ENCODE measurements around the gene BTBD18.

Gene BTBD18

DNA sequence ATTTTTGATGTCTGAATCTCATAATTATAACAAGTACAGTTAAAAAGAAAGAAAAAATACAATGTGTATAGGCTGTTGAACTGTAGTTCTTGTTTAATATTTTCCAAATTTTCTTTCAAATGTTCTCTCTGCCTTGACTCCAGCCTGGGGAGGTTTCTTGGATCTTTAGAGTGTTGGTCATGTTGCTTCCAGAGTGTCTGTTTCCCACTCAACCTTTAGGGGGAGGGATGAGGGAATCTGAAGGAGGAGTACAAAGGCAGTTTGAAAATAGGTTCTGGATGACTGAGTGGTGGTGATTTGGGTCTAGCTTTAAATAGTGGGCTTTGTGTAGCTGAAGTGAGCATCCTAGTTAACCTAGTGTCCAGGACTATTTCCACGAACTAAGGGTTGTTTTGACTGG lies 11.9 kb upstream of the BTBD18 start:
- H3K27ac ChIP-seq: peak overlapping the region; percentile 92; the same call in 1 of the 2 replicates
- no peak for TF ChIP-seq ZFX (IDR thresholded peaks at IDR 0.05; ENCODE audit: borderline replicate concordance)
- TF ChIP-seq, protein P1, sequence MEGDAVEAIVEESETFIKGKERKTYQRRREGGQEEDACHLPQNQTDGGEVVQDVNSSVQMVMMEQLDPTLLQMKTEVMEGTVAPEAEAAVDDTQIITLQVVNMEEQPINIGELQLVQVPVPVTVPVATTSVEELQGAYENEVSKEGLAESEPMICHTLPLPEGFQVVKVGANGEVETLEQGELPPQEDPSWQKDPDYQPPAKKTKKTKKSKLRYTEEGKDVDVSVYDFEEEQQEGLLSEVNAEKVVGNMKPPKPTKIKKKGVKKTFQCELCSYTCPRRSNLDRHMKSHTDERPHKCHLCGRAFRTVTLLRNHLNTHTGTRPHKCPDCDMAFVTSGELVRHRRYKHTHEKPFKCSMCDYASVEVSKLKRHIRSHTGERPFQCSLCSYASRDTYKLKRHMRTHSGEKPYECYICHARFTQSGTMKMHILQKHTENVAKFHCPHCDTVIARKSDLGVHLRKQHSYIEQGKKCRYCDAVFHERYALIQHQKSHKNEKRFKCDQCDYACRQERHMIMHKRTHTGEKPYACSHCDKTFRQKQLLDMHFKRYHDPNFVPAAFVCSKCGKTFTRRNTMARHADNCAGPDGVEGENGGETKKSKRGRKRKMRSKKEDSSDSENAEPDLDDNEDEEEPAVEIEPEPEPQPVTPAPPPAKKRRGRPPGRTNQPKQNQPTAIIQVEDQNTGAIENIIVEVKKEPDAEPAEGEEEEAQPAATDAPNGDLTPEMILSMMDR (IDR thresholded peaks at IDR 0.05): 0 out of 2 replicates have a peak, but pooled peaks have one; percentile 13

GRCh38 chr11:57762235-57762861 lies 10.7 kb upstream of the BTBD18 start:
- H3K27ac ChIP-seq: peak overlapping the region; percentile 92
- TF ChIP-seq, protein P1 (IDR thresholded peaks at IDR 0.05): no peak
- TF ChIP-seq ZFX (IDR thresholded peaks at IDR 0.05; ENCODE audit: borderline replicate concordance): no peak

DNA sequence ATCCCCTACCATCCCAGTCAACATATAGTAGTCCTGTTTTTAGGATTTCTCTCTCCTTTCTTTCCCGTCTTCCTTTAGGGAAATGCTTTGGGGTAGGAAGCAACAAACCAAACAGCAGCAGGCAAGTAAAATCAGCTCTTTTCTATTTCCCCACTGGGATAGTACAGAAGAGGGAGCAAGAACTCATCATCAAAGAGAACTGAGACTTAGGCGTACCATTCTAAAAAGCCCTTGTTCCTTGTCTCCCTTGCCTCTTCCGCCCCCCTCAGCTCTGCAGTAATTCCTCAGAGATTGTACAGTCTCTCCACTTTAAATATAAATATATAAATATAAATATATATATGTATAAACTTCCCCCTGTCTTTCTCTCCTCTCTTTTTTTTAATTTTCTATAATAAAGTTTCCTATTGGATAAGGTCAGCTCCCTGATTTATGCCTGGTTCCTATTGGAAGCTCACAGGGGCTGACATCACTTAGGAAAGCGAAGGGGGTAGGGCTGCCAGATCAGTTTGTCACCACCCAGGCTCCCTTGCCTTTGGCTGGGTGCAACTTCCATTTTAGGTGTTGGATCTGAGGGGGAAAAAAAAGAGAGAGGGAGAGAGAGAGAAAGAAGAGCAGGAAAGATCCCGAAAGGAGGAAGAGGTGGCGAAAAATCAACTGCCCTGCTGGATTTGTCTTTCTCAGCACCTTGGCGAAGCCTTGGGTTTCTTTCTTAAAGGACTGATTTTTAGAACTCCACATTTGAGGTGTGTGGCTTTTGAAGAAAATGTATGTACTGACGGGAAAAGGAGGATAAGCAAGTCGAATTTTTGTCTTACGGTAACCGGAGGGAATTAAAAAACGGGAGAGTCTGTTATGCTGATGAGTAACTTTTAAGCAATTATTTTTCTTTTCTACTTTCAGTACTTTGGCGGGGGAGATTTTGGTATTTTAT lies 9.9 kb upstream of the BTBD18 start, which contains the start of gene CTNND1:
Gene CTNND1 (plus strand): TSS at position 502 of the 934 bp plus-strand sequence. CDS start 29,677 bp downstream, outside the sequence.
- TF ChIP-seq, protein P1 (IDR thresholded peaks at IDR 0.05): no peak
- no peak for TF ChIP-seq ZFX (IDR thresholded peaks at IDR 0.05; ENCODE audit: borderline replicate concordance)
- H3K27ac ChIP-seq: peak within 1 kb of the TSS; percentile 92

- no peak overlapping the region for H3K27ac ChIP-seq
- TF ChIP-seq, protein P1 (IDR thresholded peaks at IDR 0.05): no peak
- TF ChIP-seq ZFX (IDR thresholded peaks at IDR 0.05; ENCODE audit: borderline replicate concordance): no peak
Observed at GRCh38 chr11:57758174-57758573, 6.6 kb upstream of the BTBD18 start.

DNA sequence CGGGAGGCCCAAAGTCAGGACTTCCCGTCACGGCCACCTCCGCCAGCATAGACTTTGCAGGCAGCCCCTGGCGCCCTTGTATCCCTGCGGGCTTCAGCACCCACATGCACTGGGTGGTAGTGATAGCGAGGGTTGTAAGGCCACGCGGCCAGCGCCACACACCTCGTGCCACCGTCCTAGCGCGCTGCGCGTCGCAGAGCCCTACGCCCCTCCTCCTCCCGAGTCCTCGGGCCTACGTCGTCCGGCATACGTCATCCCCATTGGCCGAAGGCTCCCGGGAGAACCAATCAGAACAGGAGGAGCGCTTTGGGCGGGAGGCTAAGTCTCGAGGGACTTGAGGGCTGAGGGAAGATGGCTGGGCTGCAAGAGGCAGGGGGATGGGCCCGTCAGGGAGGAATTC lies 1.3 kb upstream of the BTBD18 start:
- TF ChIP-seq, protein P1 (IDR thresholded peaks at IDR 0.05): no peak
- TF ChIP-seq ZFX (IDR thresholded peaks at IDR 0.05; ENCODE audit: borderline replicate concordance): no peak
- H3K27ac ChIP-seq: no peak overlapping the region

DNA sequence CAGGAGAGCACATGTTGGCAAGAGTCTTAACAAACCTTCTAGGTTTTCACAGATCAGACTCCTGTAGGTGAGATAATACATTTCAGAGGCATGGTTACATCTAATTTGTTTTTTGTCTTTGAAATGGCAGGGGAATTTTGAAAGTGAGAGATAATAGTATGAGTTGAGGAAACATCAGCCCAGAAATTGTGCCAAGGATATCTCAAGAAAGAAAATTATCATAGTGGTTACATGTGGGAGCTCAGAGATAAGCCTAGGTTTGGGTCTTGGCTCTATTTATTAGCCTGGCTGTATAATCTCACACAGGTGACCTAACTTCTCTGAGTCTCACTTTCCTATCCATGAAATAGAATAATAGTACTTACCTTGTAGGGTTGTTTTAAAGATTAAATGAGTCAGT lies 443 bp downstream of the BTBD18 start:
- H3K27ac ChIP-seq: peak overlapping the region; percentile 50

More for the DNA sequence above, 443 bp downstream of the BTBD18 start:
- TF ChIP-seq, protein P1 (IDR thresholded peaks at IDR 0.05): no peak
- TF ChIP-seq ZFX (IDR thresholded peaks at IDR 0.05; ENCODE audit: borderline replicate concordance): no peak

All from 22Rv1 (cell line).